ENCODE measurements around the gene TOX3.

Gene TOX3

DNA sequence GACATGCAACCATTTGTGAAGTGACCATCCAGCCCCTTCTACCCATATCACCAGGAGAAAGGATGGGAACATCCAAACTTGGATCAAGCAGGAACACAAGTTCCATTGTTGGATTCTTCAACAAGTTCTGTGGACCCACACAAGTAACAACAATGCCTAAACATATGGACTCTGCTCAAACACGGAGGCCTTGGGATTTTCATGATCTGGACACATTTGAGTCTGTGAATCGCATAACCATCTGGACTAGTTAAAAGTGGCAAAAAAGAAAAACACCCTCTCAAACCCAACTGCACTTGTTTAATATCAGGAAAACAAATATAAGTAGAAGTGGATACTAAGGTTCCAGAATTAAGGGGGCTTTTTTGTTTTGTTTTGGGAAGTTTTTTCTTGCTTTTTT is 70.8 kb downstream of the TOX3 start:
- TF ChIP-seq CTCF (IDR thresholded peaks at IDR 0.05) (no peak), ZFX (IDR thresholded peaks at IDR 0.05; ENCODE audit: borderline replicate concordance) (no peak)
- 0 out of 2 replicates have a peak overlapping the region, but pooled peaks have one; percentile 2 for H3K27ac ChIP-seq

GRCh38 chr16:52474679-52475078 is 72.3 kb downstream of the TOX3 start:
- TF ChIP-seq ZFX (IDR thresholded peaks at IDR 0.05; ENCODE audit: borderline replicate concordance) = no peak
- TF ChIP-seq CTCF (IDR thresholded peaks at IDR 0.05) = no peak
- peak overlapping the region; percentile 41; the same call in 1 of the 2 replicates for H3K27ac ChIP-seq

DNA sequence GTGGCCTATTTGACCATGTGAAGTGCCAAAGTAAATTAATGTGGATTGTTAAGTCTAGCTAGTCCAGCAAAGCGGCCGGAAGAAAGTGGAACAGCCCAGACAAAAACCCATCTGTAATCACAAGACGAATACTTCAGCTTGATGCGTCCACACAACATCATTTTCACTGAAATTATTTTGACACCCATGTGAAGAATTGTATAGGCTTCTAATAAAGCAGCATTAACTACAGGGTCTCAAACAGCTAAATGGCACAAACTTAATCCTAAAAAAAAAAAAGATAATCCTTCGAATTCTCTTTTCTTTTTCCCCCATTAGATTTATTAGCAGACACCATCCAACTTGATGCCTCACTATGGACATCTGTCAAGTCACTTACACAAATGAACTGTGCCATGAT is 73.8 kb downstream of the TOX3 start:
- TF ChIP-seq ZFX (IDR thresholded peaks at IDR 0.05; ENCODE audit: borderline replicate concordance) (no peak), CTCF (IDR thresholded peaks at IDR 0.05) (no peak)

GRCh38 chr16:52471650-52472370 is 75.1 kb downstream of the TOX3 start:
- peak overlapping the region; percentile 41 for H3K27ac ChIP-seq
- TF ChIP-seq CTCF (IDR thresholded peaks at IDR 0.05) = no peak
- no peak for TF ChIP-seq ZFX (IDR thresholded peaks at IDR 0.05; ENCODE audit: borderline replicate concordance)

More for the DNA sequence above, 73.8 kb downstream of the TOX3 start:
- H3K27ac ChIP-seq = peak overlapping the region; percentile 41

DNA sequence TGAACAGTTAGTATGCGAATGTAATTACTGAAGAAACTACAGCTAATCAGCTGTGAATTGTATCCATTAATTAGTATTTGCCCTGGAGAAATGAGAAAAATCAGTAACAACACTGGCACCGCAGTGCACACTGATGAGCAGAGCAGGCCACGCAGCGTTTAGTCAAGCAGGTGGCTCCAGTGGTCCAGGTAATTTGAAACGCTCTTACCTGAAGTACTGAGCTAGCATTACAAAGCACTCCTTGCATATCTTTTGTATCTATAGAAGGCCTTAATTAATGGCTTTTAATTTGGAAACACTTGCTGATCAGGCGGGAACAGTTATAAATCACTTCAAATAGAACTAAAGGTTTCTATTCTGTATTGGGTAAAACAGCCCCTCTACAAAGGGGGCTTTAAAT is 76.4 kb downstream of the TOX3 start:
- peak overlapping the region; percentile 41 for H3K27ac ChIP-seq
- TF ChIP-seq CTCF (IDR thresholded peaks at IDR 0.05) = 0 out of 2 replicates have a peak, but pooled peaks have one; percentile 10
- no peak for TF ChIP-seq ZFX (IDR thresholded peaks at IDR 0.05; ENCODE audit: borderline replicate concordance)

- TF ChIP-seq ZFX (IDR thresholded peaks at IDR 0.05; ENCODE audit: borderline replicate concordance) = no peak
- no peak for TF ChIP-seq CTCF (IDR thresholded peaks at IDR 0.05)
- H3K27ac ChIP-seq = peak overlapping the region; percentile 41
These were observed 77.2 kb downstream of the TOX3 start for GRCh38 chr16:52469775-52470174.

DNA sequence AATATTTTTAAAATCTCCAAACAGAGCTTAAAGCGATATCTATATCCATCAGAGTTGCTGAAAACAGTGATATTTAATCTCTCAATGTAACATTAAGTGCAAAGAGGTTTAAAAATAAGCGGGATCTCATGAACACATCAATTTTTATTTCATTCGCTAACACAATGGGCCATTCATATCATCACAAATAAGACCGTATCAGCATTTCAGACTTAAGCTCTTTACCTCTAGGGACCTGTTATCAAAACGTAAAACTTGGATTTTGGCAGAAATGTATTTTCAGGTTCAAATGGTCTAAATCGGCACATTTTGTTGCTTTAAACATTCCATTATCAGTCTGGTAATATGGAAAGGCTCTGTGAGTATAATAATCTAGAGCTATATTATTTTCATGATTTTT is 77.9 kb downstream of the TOX3 start:
- TF ChIP-seq CTCF (IDR thresholded peaks at IDR 0.05) (no peak), ZFX (IDR thresholded peaks at IDR 0.05; ENCODE audit: borderline replicate concordance) (no peak)
- H3K27ac ChIP-seq = peak overlapping the region; percentile 41
